Measurements from ENCODE around the gene LPO.

LPO gene

GRCh38 chr17:58264407-58265103 lies 26.2 kb downstream of the LPO start:
- no peak for DNase-seq

GRCh38 chr17:58265271-58265670 lies 26.9 kb downstream of the LPO start:
- DNase-seq = no peak

GRCh38 chr17:58265902-58266875 lies 27.8 kb downstream of the LPO start:
- no peak for DNase-seq

GRCh38 chr17:58267347-58268324 lies 29.3 kb downstream of the LPO start:
- no peak for DNase-seq

- no peak for DNase-seq
Observed at GRCh38 chr17:58268326-58268725, 29.9 kb downstream of the LPO start.

GRCh38 chr17:58268774-58269556 lies 30.6 kb downstream of the LPO start:
- DNase-seq = no peak

GRCh38 chr17:58269557-58270291 lies 31.3 kb downstream of the LPO start:
- no peak for DNase-seq

GRCh38 chr17:58270476-58271215 lies 32.3 kb downstream of the LPO start:
- no peak for DNase-seq

- DNase-seq = no peak
Observed at GRCh38 chr17:58271216-58271931, 33.0 kb downstream of the LPO start.

- no peak for DNase-seq
Observed at GRCh38 chr17:58272367-58273280, 34.2 kb downstream of the LPO start.

- DNase-seq = no peak
Observed at GRCh38 chr17:58273453-58274104, 35.2 kb downstream of the LPO start.

- DNase-seq = no peak
Observed at GRCh38 chr17:58275417-58275816, 37.0 kb downstream of the LPO start.

- no peak for DNase-seq
Observed at GRCh38 chr17:58276423-58276822, 38.0 kb downstream of the LPO start.

- no peak for DNase-seq
Observed at GRCh38 chr17:58277107-58277801, 38.9 kb downstream of the LPO start.

GRCh38 chr17:58277802-58278595 lies 39.6 kb downstream of the LPO start:
- no peak for DNase-seq

GRCh38 chr17:58278661-58279015 lies 40.3 kb downstream of the LPO start:
- no peak for DNase-seq
